Measurements from ENCODE around the gene LRRC36.

LRRC36 gene

GRCh38 chr16:67326472-67327309, at the start of gene LRRC36, which contains the start of gene KCTD19:
LRRC36 (plus strand) TSS chr16:67326815; CDS start chr16:67326863, 48 bp downstream.
KCTD19 (minus strand) TSS chr16:67326741; CDS start chr16:67326707, 34 bp downstream.
- Histone ChIP-seq H3K4me1 (ENCODE audit: control insufficient read depth, insufficient read depth, low read length) (peaks cover 7% of the 10 kb centered on the region), H3K9me3 (ENCODE audit: control insufficient read depth, low read length) (no peaks in the 10 kb centered on the region), H3K36me3 (ENCODE audit: control insufficient read depth, insufficient read depth, low read length, severe bottlenecking) (no peaks in the 10 kb centered on the region), H3K4me3 (ENCODE audit: low read length) (peak within 1 kb of the TSS; percentile 68), H3K9ac (ENCODE audit: low read length) (peak within 1 kb of the TSS; percentile 62), H3K27me3 (replicated peaks; ENCODE audit: control insufficient read depth, insufficient read depth, low read length) (no peaks in the 10 kb centered on the region)
- peak; percentile 23 for DNase-seq (ENCODE audit: low read depth)

GRCh38 chr16:67277294-67277998, 49.2 kb upstream of the LRRC36 start:
- Histone ChIP-seq H3K36me3 (ENCODE audit: control insufficient read depth, insufficient read depth, low read length, severe bottlenecking) (peaks cover 12% of the 10 kb centered on the region), H3K9me3 (ENCODE audit: control insufficient read depth, low read length) (no peaks in the 10 kb centered on the region), H3K4me3 (ENCODE audit: low read length) (peak overlapping the region; percentile 85), H3K27me3 (replicated peaks; ENCODE audit: control insufficient read depth, insufficient read depth, low read length) (no peaks in the 10 kb centered on the region), H3K9ac (ENCODE audit: low read length) (peak overlapping the region; percentile 91), H3K4me1 (ENCODE audit: control insufficient read depth, insufficient read depth, low read length) (peaks cover 33% of the 10 kb centered on the region)
- peak; percentile 98 for DNase-seq (ENCODE audit: low read depth)

GRCh38 chr16:67277999-67278772, 48.4 kb upstream of the LRRC36 start:
- peak overlapping the region; percentile 85 for H3K4me3 ChIP-seq (ENCODE audit: low read length)
- DNase-seq (ENCODE audit: low read depth) = peak; percentile 67

GRCh38 chr16:67278773-67279295, 47.8 kb upstream of the LRRC36 start:
- no peak for DNase-seq (ENCODE audit: low read depth)
- H3K4me3 ChIP-seq (ENCODE audit: low read length) = peak overlapping the region; percentile 85
- no peaks in the 10 kb centered on the region for H3K9me3 ChIP-seq (ENCODE audit: control insufficient read depth, low read length)
- peak overlapping the region; percentile 91 for H3K9ac ChIP-seq (ENCODE audit: low read length)
- no peaks in the 10 kb centered on the region for H3K27me3 ChIP-seq (replicated peaks; ENCODE audit: control insufficient read depth, insufficient read depth, low read length)
- peaks cover 33% of the 10 kb centered on the region for H3K4me1 ChIP-seq (ENCODE audit: control insufficient read depth, insufficient read depth, low read length)
- peaks cover 19% of the 10 kb centered on the region for H3K36me3 ChIP-seq (ENCODE audit: control insufficient read depth, insufficient read depth, low read length, severe bottlenecking)

More at GRCh38 chr16:67277999-67278772, 48.4 kb upstream of the LRRC36 start:
- H3K9me3 ChIP-seq (ENCODE audit: control insufficient read depth, low read length) = no peaks in the 10 kb centered on the region
- peaks cover 18% of the 10 kb centered on the region for H3K36me3 ChIP-seq (ENCODE audit: control insufficient read depth, insufficient read depth, low read length, severe bottlenecking)
- H3K9ac ChIP-seq (ENCODE audit: low read length) = peak overlapping the region; percentile 91
- H3K27me3 ChIP-seq (replicated peaks; ENCODE audit: control insufficient read depth, insufficient read depth, low read length) = no peaks in the 10 kb centered on the region
- peaks cover 33% of the 10 kb centered on the region for H3K4me1 ChIP-seq (ENCODE audit: control insufficient read depth, insufficient read depth, low read length)

GRCh38 chr16:67279296-67280089, 47.1 kb upstream of the LRRC36 start, which contains the start of gene PLEKHG4:
PLEKHG4 (plus strand) TSS chr16:67279532; CDS start chr16:67280045, 513 bp downstream.
- peaks cover 33% of the 10 kb centered on the region for H3K4me1 ChIP-seq (ENCODE audit: control insufficient read depth, insufficient read depth, low read length)
- H3K9ac ChIP-seq (ENCODE audit: low read length) = peak within 1 kb of the TSS; percentile 91
- H3K9me3 ChIP-seq (ENCODE audit: control insufficient read depth, low read length) = no peaks in the 10 kb centered on the region
- peak; percentile 77 for DNase-seq (ENCODE audit: low read depth)
- H3K36me3 ChIP-seq (ENCODE audit: control insufficient read depth, insufficient read depth, low read length, severe bottlenecking) = peaks cover 19% of the 10 kb centered on the region
- no peaks in the 10 kb centered on the region for H3K27me3 ChIP-seq (replicated peaks; ENCODE audit: control insufficient read depth, insufficient read depth, low read length)
- H3K4me3 ChIP-seq (ENCODE audit: low read length) = peak within 1 kb of the TSS; percentile 85

GRCh38 chr16:67280090-67281015, 46.3 kb upstream of the LRRC36 start:
- Histone ChIP-seq H3K27me3 (replicated peaks; ENCODE audit: control insufficient read depth, insufficient read depth, low read length) (no peaks in the 10 kb centered on the region), H3K4me3 (ENCODE audit: low read length) (peak overlapping the region; percentile 67)

GRCh38 chr16:67281536-67282446, 44.8 kb upstream of the LRRC36 start:
- DNase-seq (ENCODE audit: low read depth) = no peak
- Histone ChIP-seq H3K36me3 (ENCODE audit: control insufficient read depth, insufficient read depth, low read length, severe bottlenecking) (peaks cover 15% of the 10 kb centered on the region), H3K4me1 (ENCODE audit: control insufficient read depth, insufficient read depth, low read length) (peaks cover 26% of the 10 kb centered on the region), H3K9me3 (ENCODE audit: control insufficient read depth, low read length) (no peaks in the 10 kb centered on the region), H3K27me3 (replicated peaks; ENCODE audit: control insufficient read depth, insufficient read depth, low read length) (no peaks in the 10 kb centered on the region), H3K4me3 (ENCODE audit: low read length) (no peak overlapping the region), H3K9ac (ENCODE audit: low read length) (no peak overlapping the region)

More at GRCh38 chr16:67280090-67281015, 46.3 kb upstream of the LRRC36 start:
- Histone ChIP-seq H3K9me3 (ENCODE audit: control insufficient read depth, low read length) (no peaks in the 10 kb centered on the region), H3K4me1 (ENCODE audit: control insufficient read depth, insufficient read depth, low read length) (peaks cover 33% of the 10 kb centered on the region), H3K9ac (ENCODE audit: low read length) (peak overlapping the region; percentile 40), H3K36me3 (ENCODE audit: control insufficient read depth, insufficient read depth, low read length, severe bottlenecking) (peaks cover 18% of the 10 kb centered on the region)
- no peak for DNase-seq (ENCODE audit: low read depth)

GRCh38 chr16:67282447-67282805, 44.2 kb upstream of the LRRC36 start:
- DNase-seq (ENCODE audit: low read depth) = no peak
- H3K36me3 ChIP-seq (ENCODE audit: control insufficient read depth, insufficient read depth, low read length, severe bottlenecking) = peaks cover 19% of the 10 kb centered on the region
- no peak overlapping the region for H3K4me3 ChIP-seq (ENCODE audit: low read length)
- no peak overlapping the region for H3K9ac ChIP-seq (ENCODE audit: low read length)
- H3K9me3 ChIP-seq (ENCODE audit: control insufficient read depth, low read length) = no peaks in the 10 kb centered on the region
- peaks cover 20% of the 10 kb centered on the region for H3K4me1 ChIP-seq (ENCODE audit: control insufficient read depth, insufficient read depth, low read length)
- no peaks in the 10 kb centered on the region for H3K27me3 ChIP-seq (replicated peaks; ENCODE audit: control insufficient read depth, insufficient read depth, low read length)

Measured in adipocyte (in vitro differentiated cells).